ENCODE data around the gene IL4.

IL4 gene

DNA sequence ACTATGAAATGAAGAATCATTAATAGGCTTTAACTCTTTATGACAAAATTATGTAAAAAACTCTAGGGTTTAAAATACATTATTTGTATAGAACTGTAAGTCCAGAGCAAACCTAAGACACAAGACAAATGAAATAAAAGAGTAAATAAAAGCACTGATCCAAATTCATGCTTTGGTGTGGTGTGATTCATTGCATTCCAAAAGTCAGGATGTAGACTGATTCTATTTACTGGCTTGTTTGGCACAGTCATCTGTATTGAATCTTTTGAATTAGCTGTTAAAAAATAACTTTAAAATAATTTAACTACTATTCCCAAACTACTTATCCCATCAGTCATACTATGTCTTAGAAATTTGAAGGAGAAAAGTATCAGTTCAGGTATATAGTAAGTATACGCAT is 31.1 kb downstream of the IL4 start:
- DNase-seq = no peak

DNA sequence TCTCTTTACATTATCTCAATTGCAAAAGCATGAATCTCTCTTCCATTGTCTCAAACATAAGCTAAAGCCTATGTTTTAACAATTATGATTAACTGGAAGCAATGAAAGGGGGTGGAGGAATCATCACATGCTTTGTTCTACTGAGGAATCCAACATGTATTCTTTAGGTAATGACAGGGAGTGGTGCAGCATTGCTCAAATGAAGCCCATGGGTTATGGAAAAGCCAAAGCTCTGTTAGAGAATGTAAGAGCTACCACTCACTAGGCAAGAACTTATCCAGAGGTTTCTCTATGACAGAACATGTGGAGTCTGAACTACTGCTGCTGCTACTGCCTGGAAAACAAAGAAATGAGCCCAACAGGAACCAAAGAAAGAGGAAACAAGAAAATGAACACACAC is 34.9 kb downstream of the IL4 start:
- DNase-seq = no peak

DNA sequence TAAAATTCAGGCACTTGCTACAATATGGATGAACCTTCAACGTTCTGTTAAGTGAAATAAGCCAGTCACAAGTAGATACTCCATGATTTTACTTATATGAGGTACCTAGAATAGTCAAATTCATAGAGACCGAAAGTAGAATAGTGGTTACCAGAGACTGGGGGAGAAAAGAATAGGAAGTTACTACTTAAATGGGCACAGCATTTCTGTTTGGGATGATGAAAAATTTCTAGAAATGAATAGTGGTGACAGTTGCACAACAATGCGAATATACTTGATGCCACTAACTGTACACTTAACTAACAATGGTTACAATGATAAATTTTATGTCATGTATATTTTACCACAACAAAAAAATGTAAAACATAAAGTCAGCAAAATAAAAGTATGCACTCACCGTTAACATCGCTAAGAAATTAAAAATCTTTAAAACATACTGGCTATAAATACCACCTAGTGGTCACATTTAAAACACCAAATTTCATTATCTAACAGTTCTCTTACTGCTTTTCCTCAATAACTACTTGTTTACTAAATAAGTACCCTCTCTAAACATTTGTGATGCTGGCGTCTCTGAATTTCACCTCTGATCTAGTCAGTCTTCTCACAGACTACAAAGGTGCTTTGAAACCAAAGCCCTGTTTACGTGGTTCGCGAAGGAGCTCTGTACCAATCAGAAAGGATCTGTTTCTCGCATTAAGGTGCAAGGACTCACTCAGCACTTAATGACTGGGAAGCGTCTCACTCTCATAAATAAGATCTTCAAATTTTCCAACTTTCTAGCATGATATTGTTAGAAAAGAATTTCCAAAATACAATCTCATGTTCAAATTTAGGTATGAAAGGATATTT is 40.9 kb downstream of the IL4 start:
- no peak for DNase-seq

DNA sequence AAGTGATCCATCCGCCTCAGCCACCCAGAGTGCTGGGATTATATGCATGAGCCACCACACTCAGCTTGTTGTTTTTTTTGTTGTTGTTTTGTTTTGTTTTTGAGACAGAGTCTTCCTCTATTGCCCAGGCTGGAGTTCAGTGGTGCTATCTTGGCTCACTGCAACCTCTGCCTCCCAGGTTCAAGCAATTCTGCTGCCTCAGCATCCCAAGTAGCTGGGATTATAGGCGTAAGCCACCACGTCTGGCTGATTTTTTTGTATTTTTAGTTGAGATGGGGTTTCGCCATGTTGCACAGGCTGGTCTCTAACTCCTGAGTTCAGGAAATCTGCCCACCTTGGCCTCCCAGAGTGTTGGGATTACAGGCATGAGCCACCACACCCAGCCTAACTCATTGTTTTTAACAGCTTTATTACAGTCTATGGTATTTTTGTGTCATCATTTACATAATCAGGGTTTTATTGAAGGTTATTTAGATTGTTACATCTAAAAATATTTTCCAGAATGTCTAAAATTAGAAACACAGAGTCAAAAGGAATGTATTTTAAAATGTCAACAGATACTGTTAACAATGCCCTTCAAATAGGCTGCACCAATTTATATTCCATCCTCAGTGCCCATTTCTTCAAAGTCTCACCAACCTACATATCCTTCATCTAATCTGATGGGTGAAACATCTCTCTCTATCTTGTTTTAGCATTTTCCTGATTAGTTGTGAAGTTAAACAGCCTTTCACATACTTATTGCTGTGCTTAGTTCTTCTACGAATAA is 44.9 kb downstream of the IL4 start:
- DNase-seq = no peak

DNA sequence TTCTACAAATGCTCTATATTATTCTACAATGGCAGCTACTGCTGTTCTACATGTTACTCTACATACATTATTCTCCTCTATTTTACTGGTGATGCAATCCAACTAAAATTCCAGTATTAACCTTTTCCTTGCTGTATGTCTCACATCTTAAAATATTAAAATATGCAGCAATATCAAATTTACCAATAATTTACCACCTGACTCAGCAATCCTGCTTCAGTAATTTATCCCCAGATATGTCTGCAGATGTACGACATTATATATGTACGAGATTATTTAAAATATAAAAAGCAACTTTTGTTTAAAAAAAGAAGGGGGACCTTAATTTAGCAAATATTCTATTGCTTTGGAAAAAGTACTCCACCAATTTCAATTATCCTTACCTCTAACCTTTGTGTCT is 52.0 kb downstream of the IL4 start:
- no peak for DNase-seq

DNA sequence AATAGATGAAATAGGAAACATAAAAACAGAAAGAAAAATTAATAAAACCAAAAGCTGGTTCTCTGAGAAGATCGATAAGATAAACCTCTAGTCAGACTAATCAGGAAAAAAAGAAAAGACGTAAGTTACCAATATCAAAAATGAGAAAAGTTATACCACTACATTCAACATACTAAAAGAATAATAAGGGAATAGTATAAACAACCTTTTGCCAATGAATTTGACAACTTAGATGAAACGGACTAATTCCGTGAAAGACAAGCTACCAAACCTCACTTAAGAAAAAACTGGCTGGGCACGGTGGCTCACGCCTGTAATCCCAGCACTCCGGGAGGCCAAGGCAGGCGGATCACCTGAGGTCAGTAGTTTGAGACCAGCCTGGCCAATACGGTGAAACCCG is 56.1 kb downstream of the IL4 start:
- DNase-seq = no peak
